ENCODE results near the gene TWF2. TPM values are rescaled to one million over a fixed set of nuclear protein-coding genes. Genes with fewer than 3 reads are reported as not detected.

Gene TWF2
- total and polyA plus RNA-seq, 2 of the 4 experiments (the other 2 are of a cell fraction), result 111 to 145 TPM

GRCh38 chr3:52257911-52258310 lies 19.0 kb upstream of the TWF2 start:
- Histone ChIP-seq H4K20me1 (ENCODE audit: insufficient read depth, low read length) (peaks cover 26% of the 10 kb centered on the region), H3K23ac (ENCODE audit: low read depth, low read length) (no peak overlapping the region), H4K91ac (ENCODE audit: insufficient read depth, low read depth, low read length) (no peak overlapping the region), H3K4me3 (ENCODE audit: insufficient read depth, low read depth, low read length) (no peak overlapping the region), H3K9me1 (ENCODE audit: insufficient read depth, low read length) (no peaks in the 10 kb centered on the region), H2AK9ac (replicated peaks; ENCODE audit: low read depth, low read length, poor library complexity) (no peak overlapping the region), H3K4me1 (ENCODE audit: control insufficient read depth, insufficient read depth, low read length) (0 out of 2 replicates have a peak, but pooled peaks cover 2% of the 10 kb centered on the region), H4K8ac (ENCODE audit: low read depth in 2 of 2, low read length in 2 of 2) (no peak overlapping the region), H3K27me3 (ENCODE audit: control insufficient read depth, insufficient read depth, low read length) (no peaks in the 10 kb centered on the region), H3K14ac (replicated peaks; ENCODE audit: low read depth, low read length) (no peak overlapping the region), H2AK5ac (ENCODE audit: low read depth, low read length) (no peak overlapping the region), H2BK15ac (ENCODE audit: low read depth, low read length) (no peak overlapping the region), H2BK20ac (ENCODE audit: low read depth, low read length) (no peak overlapping the region), H3K36me3 (ENCODE audit: control insufficient read depth, insufficient read depth, low read length) (peaks cover 64% of the 10 kb centered on the region), H3K9ac (ENCODE audit: low read depth, low read length) (no peak overlapping the region), H2BK5ac (ENCODE audit: low read depth, low read length, poor library complexity, severe bottlenecking) (no peak overlapping the region), H3K4ac (ENCODE audit: low read depth, low read length) (no peak overlapping the region), H3K56ac (ENCODE audit: extremely low read depth, insufficient read depth, low read length) (no peak overlapping the region), H3K79me1 (ENCODE audit: low read depth in 1 of 2, low read length in 2 of 2) (peaks cover 20 to 66% of the 10 kb centered on the region in 2 experiments), H3K27ac (ENCODE audit: insufficient read depth, low read length) (no peak overlapping the region), H4K5ac (ENCODE audit: low read depth, low read length) (no peak overlapping the region), H3K18ac (ENCODE audit: low read depth, low read length) (no peak overlapping the region), H3K4me2 (ENCODE audit: low read depth, low read length) (no peak overlapping the region), H3K9me3 (ENCODE audit: control insufficient read depth, insufficient read depth, low read length) (no peaks in the 10 kb centered on the region), H2BK120ac (ENCODE audit: low read depth, low read length) (no peak overlapping the region), H2AFZ (replicated peaks; ENCODE audit: low read length, poor library complexity) (no peak overlapping the region)
- dilution Hi-C loops (cut with HindIII; ENCODE audit: low sequenced_read_pairs, unreplicated experiment), result no loop called here
- intact Hi-C loops (cut with micrococcal nuclease), result no loop called here
- no peak for TF ChIP-seq NFE2L2 (IDR thresholded peaks at IDR 0.05; ENCODE audit: low read depth, low read length)
- no peak for TF ChIP-seq POLR2A (IDR thresholded peaks at IDR 0.05; ENCODE audit: low read depth, low read length)
- no peak for TF ChIP-seq SMC3 (IDR thresholded peaks at IDR 0.05; ENCODE audit: low read depth, low read length)
- no peak for TF ChIP-seq CHD1 (IDR thresholded peaks at IDR 0.05; ENCODE audit: low read depth, low read length)
- TF ChIP-seq BHLHE40 (IDR thresholded peaks at IDR 0.05; ENCODE audit: low read depth, low read length), result no peak
- TF ChIP-seq MXI1 (IDR thresholded peaks at IDR 0.05; ENCODE audit: borderline replicate concordance, low read depth, low read length), result no peak
- no peak for TF ChIP-seq RAD21 (IDR thresholded peaks at IDR 0.05; ENCODE audit: low read length)
- no peak for TF ChIP-seq FOS (IDR thresholded peaks at IDR 0.05; ENCODE audit: low read depth, low read length)
- TF ChIP-seq MAFK (IDR thresholded peaks at IDR 0.05; ENCODE audit: low read depth, low read length), result no peak
- TF ChIP-seq RCOR1 (IDR thresholded peaks at IDR 0.05; ENCODE audit: insufficient replicate concordance, low read length), result no peak
- no peak for TF ChIP-seq ELK1 (IDR thresholded peaks at IDR 0.05; ENCODE audit: borderline replicate concordance, low read depth, low read length)
- TF ChIP-seq CTCF (conservative IDR thresholded peaks at IDR 0.05; ENCODE audit: low read depth, low read length), result no peak
- TF ChIP-seq RFX5 (IDR thresholded peaks at IDR 0.05; ENCODE audit: low read depth, low read length), result no peak
- no peak for TF ChIP-seq USF2 (IDR thresholded peaks at IDR 0.05; ENCODE audit: low read depth, low read length)
- ATAC-seq (ENCODE audit: low read depth) (no peak), DNase-seq (no peak)
- in situ Hi-C loops (cut with MboI; ENCODE audit: low sequenced_read_pairs), result no loop called here
- ChIA-PET POLR2A (ENCODE audit: unreplicated experiment) (no interaction called here), CTCF (interaction anchor here (0.6 to 1.3 kb wide), 2 partner anchors 12 to 26 kb away, joined by 3 to 14 read pairs; partner anchors contain the start of gene PPM1M)
- WGBS, 2 experiments (ENCODE audit: extremely low coverage in 2 of 2, insufficient read length in 1 of 2), result no CpG with 5 or more reads among the region's 4 CpGs
- no TSS peak for BruUV-seq (replicated peaks)
